Inflammatory macrophage treated with lipopolysaccharide for 4 hours (primary cell): ENCODE results near the gene ME3.
"Not testable (repeated sequence)": the region's sequence is repeated elsewhere in the genome, so short reads cannot be mapped to it uniquely, and the experiment has no call there.

Experiments
- DNase-seq: peaks from one replicate; pipeline ENCODE4 v3.0.0-alpha.2; 2020

ME3 gene

DNA sequence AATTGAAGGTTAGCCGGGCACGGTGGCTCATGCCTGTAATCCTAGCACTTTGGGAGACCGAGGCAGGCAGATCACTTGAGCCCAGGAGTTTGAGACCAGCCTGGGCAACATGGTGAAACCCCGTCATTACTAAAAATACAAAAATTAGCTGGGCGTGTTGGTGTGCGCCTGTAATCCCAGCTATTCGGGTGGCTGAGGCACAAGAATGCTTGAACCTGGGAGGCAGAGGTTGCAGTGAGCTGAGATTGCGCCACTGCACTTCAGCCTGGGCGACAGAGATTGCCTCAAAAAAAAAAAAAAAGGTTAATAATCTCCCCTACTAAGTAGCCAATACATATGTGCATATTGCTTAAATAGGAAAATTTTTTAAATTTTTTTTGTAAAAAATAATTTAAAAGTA, 255.5 kb downstream of the ME3 start:
- DNase-seq: not testable (repeated sequence)

DNA sequence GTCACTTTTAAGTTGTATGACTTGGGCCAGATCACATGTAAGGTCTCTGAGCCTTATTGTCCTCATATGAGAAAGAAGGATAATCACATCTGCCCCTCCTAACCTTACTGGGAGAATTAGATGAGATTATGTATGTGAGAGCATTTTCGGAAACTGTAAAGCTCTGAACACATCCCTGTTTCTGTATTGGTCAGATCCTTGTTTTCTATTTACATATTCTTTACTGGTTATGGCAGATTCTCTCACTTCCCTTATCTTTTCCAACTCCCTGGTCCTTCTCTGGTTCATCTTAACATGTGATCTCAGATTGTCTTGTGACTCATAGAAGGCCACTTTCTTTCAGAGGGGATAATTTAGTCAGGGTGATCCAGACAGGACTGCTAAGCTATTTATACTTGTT, 255.9 kb downstream of the ME3 start:
- DNase-seq: peak; percentile 83

DNA sequence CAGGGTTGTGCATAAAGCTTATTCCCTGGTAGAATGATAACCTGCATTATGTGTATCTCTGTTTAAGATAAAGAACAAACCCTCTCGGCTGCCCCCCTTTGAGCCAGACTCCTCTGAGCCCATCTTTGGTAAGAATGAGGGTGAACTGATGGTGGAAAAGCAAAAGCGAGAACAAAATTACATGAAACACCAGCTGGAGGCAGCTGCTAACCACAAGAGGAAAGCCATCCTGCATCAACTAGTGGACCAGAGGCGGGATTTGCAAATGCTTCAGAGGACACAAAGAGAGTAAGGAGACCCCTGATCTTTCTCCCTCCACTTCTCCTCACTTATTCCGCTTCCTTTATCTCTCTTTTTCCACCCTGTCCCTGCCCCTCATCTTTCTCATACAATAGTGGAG, 257.4 kb downstream of the ME3 start:
- DNase-seq: no peak

- no peak for DNase-seq
These were observed 258.4 kb downstream of the ME3 start for GRCh38 chr11:86414032-86414431.

DNA sequence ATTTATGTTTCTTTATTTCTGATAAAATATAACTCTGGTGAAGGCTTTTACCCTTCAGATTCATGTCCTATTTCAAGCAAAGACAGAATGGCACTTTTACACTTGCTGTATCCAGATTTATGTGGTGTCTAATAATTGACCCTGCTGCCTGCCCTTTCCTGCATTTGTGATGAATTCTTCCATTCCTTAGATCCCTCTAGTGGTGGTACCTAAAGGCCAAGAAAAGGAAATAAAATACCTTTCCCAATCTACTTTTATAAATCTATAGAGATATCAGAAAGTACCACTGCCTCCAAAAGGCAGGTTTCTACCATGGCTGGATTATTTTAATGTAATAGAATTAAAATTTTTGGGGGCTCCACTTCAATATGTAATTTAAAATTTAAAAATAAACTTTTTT, 263.6 kb downstream of the ME3 start:
- DNase-seq: no peak

GRCh38 chr11:86403458-86403857, 269.0 kb downstream of the ME3 start:
- no peak for DNase-seq

DNA sequence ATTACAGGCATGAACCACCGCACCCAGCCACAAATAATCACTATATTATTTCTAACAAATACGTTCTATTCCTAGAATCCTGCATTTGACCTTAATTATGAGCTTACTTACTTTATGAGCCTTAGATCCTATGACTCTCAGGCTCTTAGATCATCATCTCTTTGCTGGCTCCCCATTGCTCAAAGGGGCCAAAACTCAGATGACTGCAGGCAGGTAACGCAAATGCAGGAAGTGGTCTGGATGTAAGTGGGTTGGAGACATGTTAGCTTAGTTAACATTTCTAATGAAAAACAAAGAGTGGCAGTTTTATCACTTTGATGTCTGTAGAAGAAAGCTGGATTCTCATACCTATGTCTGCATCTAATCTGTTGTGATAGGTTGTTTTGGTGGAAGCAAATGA, 274.3 kb downstream of the ME3 start:
- no peak for DNase-seq

DNA sequence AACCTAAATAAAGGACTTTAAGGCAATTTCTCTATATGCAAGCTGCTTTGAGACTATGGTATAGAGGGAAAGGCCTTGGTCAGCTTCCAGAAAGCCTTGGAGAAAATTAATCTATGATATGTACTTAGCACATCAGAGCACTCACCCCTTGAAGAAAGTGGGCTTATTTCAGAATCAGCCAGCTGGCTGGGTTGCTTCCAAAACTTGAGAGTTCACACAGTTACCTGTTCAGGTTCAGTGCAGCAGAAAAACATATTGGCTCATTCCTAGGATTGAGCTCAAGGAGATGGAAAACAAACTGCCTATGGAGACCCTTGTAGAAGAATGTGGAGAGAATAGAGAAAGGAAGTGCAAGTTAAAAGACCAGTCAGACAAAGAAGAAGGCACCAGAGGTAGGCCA, 275.1 kb downstream of the ME3 start:
- DNase-seq: no peak

- DNase-seq: no peak
These were observed 276.0 kb downstream of the ME3 start for GRCh38 chr11:86396396-86396795.

DNA sequence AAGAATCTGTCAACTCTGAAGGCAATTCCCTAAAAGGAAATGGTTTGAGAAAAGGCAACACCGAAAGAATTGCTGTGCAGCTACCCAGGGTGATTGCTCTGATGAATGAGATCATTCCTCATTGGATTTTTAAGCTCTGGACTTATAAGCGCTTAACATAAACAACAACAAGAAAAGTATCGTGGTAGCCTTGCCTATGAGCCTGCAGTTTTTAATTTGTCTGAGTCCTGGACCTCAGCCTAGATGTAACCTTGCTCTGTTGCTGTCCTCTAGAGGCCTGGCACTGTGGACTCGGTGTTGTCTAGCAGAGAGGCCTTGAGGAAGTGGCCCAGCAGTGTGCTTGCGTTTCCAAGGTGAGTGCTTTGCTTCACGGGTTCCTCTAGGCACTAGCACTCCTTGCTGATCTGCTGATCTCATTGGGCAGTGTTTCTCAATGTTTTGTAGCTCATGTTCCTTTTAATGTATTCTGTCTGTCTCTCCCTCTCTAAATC, 277.3 kb downstream of the ME3 start:
- DNase-seq: no peak
